T47D (cell line): Measurements from ENCODE around the gene BBS9.

Experiments
- DNase-seq, 2 experiments: peaks; one replicate each; pipeline versions ENCODE4 v3.0.0 to v3.0.0-alpha.2; 2011 to 2012; ENCODE audit warnings: low read depth in 1 of 2, low spot score in 1 of 2
- JUND ChIP-seq: IDR thresholded peaks from 2 replicates; pipeline ENCODE4 v1.6.1; 2012; ENCODE audit warnings: low read depth
- in situ Hi-C: cut with HindIII; loops from 2 replicates; pipeline ENCODE4 v1.10.0; 2016; ENCODE audit warnings: low sequenced_read_pairs, low pct_unique_long_range_greater_than_20kb

Gene BBS9

DNA sequence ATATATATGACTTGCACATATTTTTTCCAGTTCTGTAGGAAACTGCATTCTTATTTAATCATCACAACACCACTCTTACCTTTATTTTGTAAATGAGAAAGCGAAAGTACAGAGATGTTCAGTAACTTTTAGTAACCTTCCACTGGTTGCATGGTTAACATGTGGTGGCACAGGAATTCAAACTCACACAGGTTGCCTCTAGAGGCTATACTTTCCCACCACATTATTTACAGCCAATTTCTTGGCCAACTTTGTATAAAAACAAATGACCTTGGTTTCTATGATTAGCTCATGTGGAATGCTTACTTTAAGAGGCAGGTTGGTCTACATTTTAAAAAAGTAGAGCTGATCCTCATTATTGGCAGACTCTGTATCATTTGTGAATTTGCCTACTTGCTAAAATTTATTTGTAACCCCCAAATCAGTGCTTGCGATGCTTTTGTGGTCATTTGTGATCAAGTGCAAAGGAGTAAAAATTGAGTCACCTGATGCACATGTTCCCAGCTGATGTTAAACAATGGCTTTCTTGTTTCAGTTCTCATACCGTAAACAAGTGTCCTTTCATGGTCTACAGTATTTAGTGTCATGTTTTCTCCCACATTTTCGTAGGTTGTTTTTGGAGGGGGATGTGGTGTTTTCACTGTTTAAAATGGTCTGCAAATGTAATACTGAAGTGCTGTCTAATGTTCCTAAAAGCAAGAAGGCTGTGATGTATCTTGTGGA, 14.8 kb downstream of the BBS9 start:
- no peak for TF ChIP-seq JUND

DNA sequence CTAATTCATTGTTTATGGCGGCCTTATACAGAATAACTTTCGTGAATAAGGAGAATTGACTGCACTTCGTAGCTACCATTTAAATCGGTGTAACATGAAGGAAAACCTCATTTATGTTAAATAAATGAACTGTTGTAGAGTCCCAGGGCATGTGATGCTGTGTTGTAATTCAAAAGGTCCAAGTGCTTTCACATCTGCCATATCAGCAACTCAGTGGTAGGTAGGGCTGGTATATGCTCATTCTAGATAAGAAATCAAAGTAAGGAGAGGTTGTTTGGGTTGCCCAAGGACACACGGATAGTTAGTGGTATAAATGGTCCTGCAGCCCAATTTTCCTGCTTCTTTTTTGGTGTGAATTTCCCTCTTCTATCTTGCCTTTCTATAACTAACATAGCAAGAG, 15.8 kb downstream of the BBS9 start:
- TF ChIP-seq JUND, result no peak
- in situ Hi-C loops, result no loop called here
- DNase-seq, result no peak

More for the DNA sequence above, 14.8 kb downstream of the BBS9 start:
- DNase-seq, result peak in 1 of 2 experiments; percentile 27
- in situ Hi-C loops, result no loop called here

DNA sequence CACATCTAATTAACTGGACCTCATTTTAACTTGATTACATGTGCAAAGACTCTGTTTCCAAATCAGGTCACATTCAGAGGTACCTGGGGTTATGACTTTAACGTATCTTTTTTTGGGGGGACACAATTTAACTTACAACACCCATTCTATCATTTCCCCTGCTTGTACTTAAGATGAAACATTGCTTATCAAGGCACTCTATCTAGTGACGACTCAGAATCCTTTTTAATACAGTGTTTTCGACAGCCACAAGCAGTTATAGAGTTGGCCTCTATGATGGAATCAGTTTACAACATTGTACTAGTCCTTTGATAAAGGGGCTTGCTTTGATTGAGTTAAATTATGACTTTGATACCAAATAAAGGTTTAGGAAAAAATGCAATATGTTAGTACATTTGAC, 22.7 kb downstream of the BBS9 start:
- in situ Hi-C loops, result no loop called here

DNA sequence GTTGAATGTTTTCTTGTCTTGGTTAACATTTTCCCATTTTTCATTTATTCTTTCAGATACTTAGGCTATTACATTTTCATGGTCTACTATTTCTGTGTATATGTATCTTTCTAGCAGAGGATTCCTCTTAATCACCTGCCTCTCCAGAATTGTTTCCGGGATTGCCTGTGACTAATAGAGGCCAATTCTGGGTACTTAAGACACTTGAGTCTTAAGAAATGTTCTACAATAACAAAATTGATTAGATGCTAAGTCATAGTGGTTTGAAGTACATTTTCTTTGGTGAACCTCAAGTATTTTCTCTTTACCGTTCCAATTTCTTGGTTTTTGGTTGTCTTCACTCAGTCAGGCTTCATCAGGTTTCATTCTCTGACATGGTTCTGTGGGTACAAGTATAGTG, 26.4 kb downstream of the BBS9 start:
- TF ChIP-seq JUND, result no peak
- no peak for DNase-seq
- in situ Hi-C loops, result no loop called here

More for the DNA sequence above, 22.7 kb downstream of the BBS9 start:
- TF ChIP-seq JUND, result no peak
- DNase-seq, result no peak

DNA sequence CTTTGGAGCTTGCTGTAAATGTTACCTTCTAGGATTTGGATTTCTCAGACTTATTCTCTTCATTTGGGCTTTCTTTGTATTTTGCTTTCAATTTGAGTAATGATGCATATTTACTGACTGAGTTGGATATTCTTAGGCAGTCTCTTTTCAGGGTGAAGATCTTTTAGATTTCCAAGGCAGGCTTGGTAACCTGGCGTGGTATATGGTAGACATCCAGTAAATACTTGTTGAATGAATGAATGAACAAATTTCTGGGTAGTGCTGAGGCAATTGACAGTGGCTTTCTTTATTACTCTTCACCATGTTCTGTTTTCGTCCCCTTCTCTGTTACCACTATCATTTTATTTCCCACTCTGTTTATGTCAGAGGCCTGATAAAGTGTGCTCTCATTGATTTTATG, 27.1 kb downstream of the BBS9 start:
- TF ChIP-seq JUND, result no peak
- in situ Hi-C loops, result no loop called here
- no peak for DNase-seq

DNA sequence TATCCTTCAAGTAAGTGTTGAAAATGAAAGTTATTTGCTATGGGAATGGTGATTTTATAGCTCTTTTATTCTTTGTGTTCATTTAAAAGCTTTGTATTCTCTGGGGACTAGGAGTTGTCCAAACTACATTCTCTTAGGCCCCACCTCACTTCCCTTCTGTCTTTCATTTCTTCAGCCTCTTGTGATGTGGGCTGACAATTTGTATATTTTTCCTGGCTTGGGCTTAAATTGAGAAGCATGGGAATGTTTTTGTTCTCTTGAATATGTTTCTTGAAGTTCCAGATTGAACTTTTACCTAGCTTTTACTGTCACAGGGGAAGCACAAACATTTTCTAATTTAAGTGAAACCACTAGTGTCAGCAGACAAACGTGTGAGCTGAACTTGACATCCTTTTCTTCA, 27.9 kb downstream of the BBS9 start:
- TF ChIP-seq JUND, result no peak
- in situ Hi-C loops, result no loop called here
- no peak for DNase-seq

DNA sequence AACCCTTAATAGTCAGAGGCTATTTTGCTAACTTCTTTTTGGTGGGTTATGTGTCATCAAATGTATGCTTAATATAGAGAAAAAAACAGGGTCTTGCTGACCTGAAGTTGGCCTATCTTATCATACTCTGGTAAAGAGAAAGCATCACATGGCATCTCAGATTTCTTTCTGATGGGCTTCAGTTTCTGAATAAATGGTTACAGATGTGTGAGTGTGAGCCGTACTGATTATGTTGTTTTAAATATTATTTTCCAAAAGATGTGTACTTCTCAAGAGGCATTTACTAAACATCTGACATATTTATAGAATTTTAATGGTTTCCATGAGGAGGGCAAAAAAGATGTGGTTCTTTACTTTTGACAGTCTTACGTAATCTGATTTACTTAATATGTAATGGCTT, 28.4 kb downstream of the BBS9 start:
- DNase-seq, result no peak
- TF ChIP-seq JUND, result no peak
- in situ Hi-C loops, result no loop called here

DNA sequence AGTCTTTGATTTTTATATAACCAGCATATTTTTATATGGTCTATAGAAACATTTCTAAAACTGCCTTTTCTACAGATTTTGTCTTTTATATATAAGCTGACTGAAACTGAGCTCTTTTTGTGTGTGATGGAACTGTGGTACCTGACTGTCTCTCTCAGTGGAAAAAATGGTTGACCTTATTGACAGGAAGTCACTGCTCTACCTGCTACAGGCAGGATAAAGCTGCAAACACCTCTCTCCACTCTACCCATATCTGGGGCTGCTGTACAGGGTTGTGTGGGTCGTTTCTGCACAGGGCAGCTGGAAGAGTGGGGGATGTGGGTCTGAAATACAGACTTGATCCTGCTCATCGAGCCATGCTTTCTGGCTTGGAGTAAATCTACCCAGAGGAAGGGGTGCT, 48.5 kb downstream of the BBS9 start:
- no peak for TF ChIP-seq JUND
- in situ Hi-C loops, result no loop called here

DNA sequence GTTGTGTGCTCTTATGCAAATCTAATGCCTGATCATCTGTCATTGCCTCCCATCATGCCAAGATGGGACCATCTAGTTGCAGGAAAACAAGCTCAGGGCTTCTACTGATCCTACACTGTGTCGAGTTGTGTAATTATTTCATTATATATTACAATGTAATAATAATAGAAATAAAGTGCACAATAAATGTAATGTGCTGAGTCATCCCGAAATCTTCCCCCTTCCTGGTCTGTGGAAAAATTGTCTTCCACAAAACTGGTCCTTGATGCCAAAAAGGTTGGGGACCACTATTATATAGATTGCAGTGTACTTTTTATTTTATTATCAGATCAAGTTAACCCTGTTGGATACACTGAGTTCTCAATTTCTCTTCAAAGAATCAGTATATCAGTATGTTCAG, 50.2 kb downstream of the BBS9 start:
- in situ Hi-C loops, result no loop called here
- no peak for DNase-seq
- TF ChIP-seq JUND, result no peak

More for the DNA sequence above, 48.5 kb downstream of the BBS9 start:
- DNase-seq, result no peak

DNA sequence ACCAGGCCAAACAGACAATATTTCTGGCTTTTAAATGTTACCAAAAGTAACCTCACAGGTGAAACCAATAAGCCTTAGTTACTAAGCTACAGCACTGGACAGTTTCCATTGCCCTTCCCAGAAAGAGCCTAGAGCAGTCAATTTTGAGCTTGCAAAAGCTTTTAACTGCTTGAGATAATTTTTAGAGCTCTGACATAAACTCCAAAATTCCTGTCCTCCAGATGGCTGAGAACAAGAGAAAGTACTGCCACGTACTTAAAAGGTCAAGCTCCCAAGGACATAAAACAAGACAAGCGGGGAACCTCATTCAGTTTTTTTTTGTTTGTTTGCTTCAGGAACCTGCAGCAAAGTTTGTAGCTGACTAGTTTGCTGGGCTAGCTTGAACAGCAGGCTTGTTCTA, 54.1 kb downstream of the BBS9 start:
- in situ Hi-C loops, result no loop called here
- TF ChIP-seq JUND, result no peak

DNA sequence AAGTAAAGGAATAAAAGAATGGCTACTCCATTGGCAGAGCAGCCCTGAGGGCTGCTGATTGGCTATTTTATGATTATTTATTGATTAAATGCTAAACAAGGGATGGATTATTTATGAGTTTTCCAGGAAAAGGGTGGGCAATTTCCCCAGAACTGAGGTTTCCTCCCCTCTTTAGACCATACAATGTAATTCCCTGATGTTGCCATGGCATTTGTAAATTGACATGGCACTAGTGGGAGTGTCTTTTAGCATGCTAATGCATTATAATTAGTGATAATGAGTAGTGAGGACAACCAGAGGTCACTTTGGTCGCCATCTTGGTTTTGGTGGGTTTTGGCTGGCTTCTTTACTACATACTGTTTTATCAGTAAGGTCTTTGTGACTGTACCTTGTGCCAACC, 55.5 kb downstream of the BBS9 start:
- no peak for TF ChIP-seq JUND
- no peak for DNase-seq
- in situ Hi-C loops, result no loop called here

More for the DNA sequence above, 54.1 kb downstream of the BBS9 start:
- peak in 1 of 2 experiments; percentile 16 for DNase-seq

DNA sequence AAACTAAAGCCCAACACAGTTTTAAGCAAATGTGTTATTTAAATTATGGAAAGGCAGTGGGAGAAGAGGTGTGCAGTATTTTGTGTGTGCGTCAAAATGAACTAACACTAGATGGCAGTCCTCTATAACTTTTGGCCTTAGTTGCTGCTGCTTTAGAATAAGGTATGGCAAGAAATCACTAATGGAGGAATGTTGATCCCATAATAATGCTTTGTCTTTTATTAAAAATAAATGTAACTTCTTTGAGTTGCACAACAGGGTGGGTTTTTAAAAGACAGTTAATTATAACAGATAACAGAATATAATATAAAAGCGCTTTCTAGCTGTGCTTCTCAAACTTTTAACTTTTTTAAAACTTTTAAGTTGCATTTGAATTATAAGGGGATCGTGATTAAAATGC, 56.4 kb downstream of the BBS9 start:
- in situ Hi-C loops, result no loop called here
- TF ChIP-seq JUND, result no peak
- DNase-seq, result peak; percentile 51 to 83

DNA sequence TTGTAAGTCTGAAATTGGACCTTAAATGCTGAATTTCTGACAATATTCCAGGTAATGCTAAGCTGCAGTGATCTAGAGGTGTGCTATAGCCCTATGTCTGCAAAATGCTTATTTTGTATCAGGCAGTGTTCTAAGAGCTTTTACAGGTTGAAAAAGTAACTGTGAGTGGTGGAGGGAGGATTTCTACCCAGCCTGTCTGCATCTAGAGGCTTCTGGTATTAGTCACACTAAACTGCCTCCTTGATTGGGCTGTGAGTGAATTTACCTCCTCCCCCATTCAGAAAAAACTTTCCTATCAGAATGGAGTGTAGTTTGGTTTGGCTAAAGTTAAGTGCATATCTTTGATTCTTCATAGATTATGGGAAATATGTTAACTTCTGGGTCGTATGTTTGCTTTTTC, 56.8 kb downstream of the BBS9 start:
- DNase-seq, result no peak
- TF ChIP-seq JUND, result no peak
- in situ Hi-C loops, result no loop called here

DNA sequence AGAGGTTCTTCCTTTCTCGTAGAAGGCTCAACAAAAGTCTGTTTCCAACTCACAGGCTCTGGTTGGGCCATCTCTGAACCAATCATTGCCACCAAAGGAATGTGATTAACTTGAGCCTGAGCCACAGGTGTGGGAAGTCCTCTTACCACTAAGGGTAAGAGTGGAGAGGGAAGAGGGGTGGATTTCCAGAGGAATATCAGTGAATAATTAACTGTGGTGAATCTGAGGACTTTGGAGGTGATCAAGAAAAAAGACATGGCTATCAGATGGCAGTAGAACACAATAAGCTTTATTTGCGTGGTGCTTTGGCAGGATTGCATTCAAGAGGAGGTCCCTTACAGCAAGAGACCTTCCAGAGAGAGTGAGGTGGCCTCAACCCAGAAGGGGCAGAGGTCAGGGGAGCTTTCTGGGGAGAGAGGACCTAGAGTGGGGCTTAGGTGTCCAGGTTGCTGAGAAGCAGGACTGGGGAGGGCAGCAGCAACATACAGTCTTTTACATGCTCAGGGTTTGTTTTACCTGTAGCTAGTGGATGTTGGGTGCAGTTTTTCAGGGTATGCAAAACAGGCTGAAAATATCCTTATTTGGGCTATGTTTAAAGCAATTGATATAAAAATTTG, 61.4 kb downstream of the BBS9 start:
- no peak for DNase-seq
- TF ChIP-seq JUND, result no peak
- in situ Hi-C loops, result no loop called here
